Nephron (organoid): ENCODE results near the gene DTYMK.
A peak's percentile ranks its signal among the peaks of the same experiment; 100 is the strongest.
"Not testable (repeated sequence)": the region's sequence is repeated elsewhere in the genome, so short reads cannot be mapped to it uniquely, and the experiment has no call there.

Source experiments
- H3K27ac Mint-ChIP-seq, 3 experiments: 2 replicates each; pipeline ENCODE4 v1.8.0; 2020; ENCODE audit warnings: mixed read lengths in 3 of 3, mild to moderate bottlenecking in 2 of 3, moderate library complexity in 1 of 3
- H3K27me3 Mint-ChIP-seq: 2 replicates; pipeline ENCODE4 v1.8.0; 2021; ENCODE audit warnings: low read depth, mild to moderate bottlenecking, moderate library complexity, mixed read lengths
- H3K36me3 Mint-ChIP-seq: 2 replicates; pipeline ENCODE4 v1.8.0; 2020; ENCODE audit warnings: low read depth, mixed read lengths
- H3K4me1 Mint-ChIP-seq: 2 replicates; pipeline ENCODE4 v1.8.0; 2020; ENCODE audit warnings: mixed read lengths
- H3K4me3 Mint-ChIP-seq, 3 experiments: 2 replicates each; pipeline ENCODE4 v1.8.0; 2020; ENCODE audit warnings: mild to moderate bottlenecking in 3 of 3, mixed read lengths in 3 of 3, moderate library complexity in 2 of 3
- H3K9me3 Mint-ChIP-seq: 2 replicates; pipeline ENCODE4 v1.8.0; 2020; ENCODE audit warnings: mixed read lengths
- TF ChIP-seq, protein P1 (sequence below), 3 experiments: fragments of 200-600 bp; sonication (generic); IDR thresholded peaks; one replicate each; pipeline ENCODE4 v1.5.0; 2021; ENCODE audit warnings: antibody characterized with exemption in 3 of 3; ENCODE audit not compliant: unreplicated experiment in 3 of 3

The DTYMK gene

GRCh38 chr2:241732513-241733186 lies 46.0 kb upstream of the DTYMK start:
- H3K27me3 Mint-ChIP-seq, H3K9me3 Mint-ChIP-seq, H3K4me1 Mint-ChIP-seq, H3K36me3 Mint-ChIP-seq: not testable (repeated sequence)
- TF ChIP-seq, protein P1, sequence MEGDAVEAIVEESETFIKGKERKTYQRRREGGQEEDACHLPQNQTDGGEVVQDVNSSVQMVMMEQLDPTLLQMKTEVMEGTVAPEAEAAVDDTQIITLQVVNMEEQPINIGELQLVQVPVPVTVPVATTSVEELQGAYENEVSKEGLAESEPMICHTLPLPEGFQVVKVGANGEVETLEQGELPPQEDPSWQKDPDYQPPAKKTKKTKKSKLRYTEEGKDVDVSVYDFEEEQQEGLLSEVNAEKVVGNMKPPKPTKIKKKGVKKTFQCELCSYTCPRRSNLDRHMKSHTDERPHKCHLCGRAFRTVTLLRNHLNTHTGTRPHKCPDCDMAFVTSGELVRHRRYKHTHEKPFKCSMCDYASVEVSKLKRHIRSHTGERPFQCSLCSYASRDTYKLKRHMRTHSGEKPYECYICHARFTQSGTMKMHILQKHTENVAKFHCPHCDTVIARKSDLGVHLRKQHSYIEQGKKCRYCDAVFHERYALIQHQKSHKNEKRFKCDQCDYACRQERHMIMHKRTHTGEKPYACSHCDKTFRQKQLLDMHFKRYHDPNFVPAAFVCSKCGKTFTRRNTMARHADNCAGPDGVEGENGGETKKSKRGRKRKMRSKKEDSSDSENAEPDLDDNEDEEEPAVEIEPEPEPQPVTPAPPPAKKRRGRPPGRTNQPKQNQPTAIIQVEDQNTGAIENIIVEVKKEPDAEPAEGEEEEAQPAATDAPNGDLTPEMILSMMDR (IDR thresholded peaks at IDR 0.05; ENCODE audit: unreplicated experiment in 3 of 3), result peak; percentile 66 to 76 (median 69)
- Mint-ChIP-seq H3K27ac (peak overlapping the region in 1 of 3 experiments; percentile 21), H3K4me3 (peak overlapping the region; percentile 74 to 78 (median 75))

DNA sequence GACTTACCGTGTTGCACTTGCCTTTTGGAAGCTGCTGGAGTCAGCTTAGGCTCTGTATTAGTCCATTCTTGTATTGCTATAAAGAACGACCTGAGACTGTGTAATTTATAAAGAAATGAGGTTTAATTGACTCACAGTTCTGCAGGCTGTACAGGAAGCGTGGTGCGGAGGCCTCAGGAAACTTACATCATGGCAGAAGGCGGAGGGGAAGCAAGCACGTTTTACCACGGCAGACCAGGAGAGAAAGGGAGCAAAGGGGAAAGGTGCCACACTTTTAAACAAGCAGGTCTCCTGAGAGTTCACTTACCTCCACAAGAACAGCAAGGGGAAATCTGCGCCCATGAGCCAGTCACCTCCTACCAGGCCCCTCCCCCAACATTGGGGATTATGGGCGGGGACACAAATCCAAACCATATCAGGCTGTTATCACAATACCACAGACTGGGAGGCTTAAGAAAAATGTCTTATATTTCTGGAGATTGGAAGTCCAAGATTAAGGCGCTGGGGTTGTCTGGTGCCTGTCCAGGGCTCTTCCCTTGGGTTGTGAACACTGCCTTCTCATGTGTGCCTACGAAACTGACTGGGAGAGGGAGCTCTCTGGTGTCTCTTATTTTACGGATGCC lies 44.2 kb upstream of the DTYMK start:
- Mint-ChIP-seq H3K27ac (no peak overlapping the region), H3K4me1 (peaks cover 7% of the 10 kb centered on the region)

DNA sequence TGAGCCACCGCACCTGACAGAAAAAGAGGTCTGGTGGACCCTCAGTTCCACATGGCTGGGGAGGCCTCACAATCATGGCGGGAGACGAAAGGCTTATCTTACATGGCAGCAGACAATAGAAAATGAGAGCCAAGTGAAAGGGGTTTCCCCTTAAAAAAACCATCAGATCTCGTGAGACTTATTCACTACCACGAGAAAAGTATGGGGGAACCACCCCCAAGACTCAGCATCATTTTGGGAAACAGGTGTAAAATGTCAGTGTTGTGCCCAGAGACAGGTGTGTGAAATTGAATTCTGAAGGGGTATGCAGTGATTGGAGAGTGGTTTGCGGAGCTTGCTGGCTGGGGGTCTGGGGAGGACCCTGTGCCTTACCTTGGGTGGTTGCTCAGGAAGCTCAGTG lies 43.3 kb upstream of the DTYMK start:
- Mint-ChIP-seq H3K27ac (no peak overlapping the region), H3K27me3 (peaks cover 4% of the 10 kb centered on the region), H3K4me1 (peaks cover 7% of the 10 kb centered on the region), H3K9me3 (peaks cover 3% of the 10 kb centered on the region), H3K4me3 (no peak overlapping the region), H3K36me3 (peaks cover 20% of the 10 kb centered on the region)
- TF ChIP-seq, protein P1 (IDR thresholded peaks at IDR 0.05; ENCODE audit: unreplicated experiment in 3 of 3), result no peak

More for the DNA sequence above, 44.2 kb upstream of the DTYMK start:
- H3K9me3 Mint-ChIP-seq, result peaks cover under 1% of the 10 kb centered on the region
- TF ChIP-seq, protein P1 (IDR thresholded peaks at IDR 0.05; ENCODE audit: unreplicated experiment in 3 of 3), result no peak
- peaks cover 4% of the 10 kb centered on the region for H3K27me3 Mint-ChIP-seq
- peak overlapping the region in 1 of 3 experiments; percentile 37 for H3K4me3 Mint-ChIP-seq
- peaks cover 13% of the 10 kb centered on the region for H3K36me3 Mint-ChIP-seq

GRCh38 chr2:241728627-241729026 lies 42.0 kb upstream of the DTYMK start:
- H3K27me3 Mint-ChIP-seq, result peaks cover 4% of the 10 kb centered on the region
- peaks cover 32% of the 10 kb centered on the region for H3K36me3 Mint-ChIP-seq
- no peak overlapping the region for H3K27ac Mint-ChIP-seq
- TF ChIP-seq, protein P1 (IDR thresholded peaks at IDR 0.05; ENCODE audit: unreplicated experiment in 3 of 3), result no peak
- H3K4me1 Mint-ChIP-seq, result peaks cover 7% of the 10 kb centered on the region
- no peak overlapping the region for H3K4me3 Mint-ChIP-seq
- peaks cover 6% of the 10 kb centered on the region for H3K9me3 Mint-ChIP-seq

GRCh38 chr2:241728000-241728399 lies 41.4 kb upstream of the DTYMK start:
- H3K27me3 Mint-ChIP-seq, result peaks cover 4% of the 10 kb centered on the region
- peaks cover 7% of the 10 kb centered on the region for H3K4me1 Mint-ChIP-seq
- H3K27ac Mint-ChIP-seq, result no peak overlapping the region
- peaks cover 39% of the 10 kb centered on the region for H3K36me3 Mint-ChIP-seq
- TF ChIP-seq, protein P1 (IDR thresholded peaks at IDR 0.05; ENCODE audit: unreplicated experiment in 3 of 3), result no peak
- H3K9me3 Mint-ChIP-seq, result peaks cover 13% of the 10 kb centered on the region
- H3K4me3 Mint-ChIP-seq, result no peak overlapping the region

GRCh38 chr2:241726459-241726858 lies 39.8 kb upstream of the DTYMK start:
- Mint-ChIP-seq H3K36me3 (peaks cover 54% of the 10 kb centered on the region), H3K9me3 (peaks cover 24% of the 10 kb centered on the region), H3K4me3 (no peak overlapping the region), H3K27me3 (peaks cover 4% of the 10 kb centered on the region), H3K27ac (no peak overlapping the region), H3K4me1 (no peaks in the 10 kb centered on the region)
- TF ChIP-seq, protein P1 (IDR thresholded peaks at IDR 0.05; ENCODE audit: unreplicated experiment in 3 of 3), result no peak
